Common myeloid progenitor, CD34-positive (primary cell): ENCODE measurements around the gene HDAC5.

Experiments used
- CTCF ChIA-PET: fragments of 350-600 bp; sonication (Branson Sonifier 250); formaldehyde crosslinking; loops from one replicate; lab custom pipeline; 2021; ENCODE audit warnings: antibody characterized with exemption; lab: Charles Lee
- POLR2A ChIA-PET: fragments of 350-600 bp; sonication (Branson Sonifier 250); formaldehyde crosslinking; loops from one replicate; lab custom pipeline; 2021; ENCODE audit warnings: antibody characterized with exemption; lab: Charles Lee
- DNase-seq, 3 donors: peaks; one replicate each; pipeline versions ENCODE4 v3.0.0 to v3.0.0-alpha.2; 2013
- H3K27ac ChIP-seq, 2 experiments: 1 replicate in 1 of 2; 2 replicates in 1 of 2; pipeline ENCODE4 v1.7.0; 2013; ENCODE audit warnings: inconsistent platforms in 2 of 2, low read length in 2 of 2, mild to moderate bottlenecking in 2 of 2, low read depth in 1 of 2, moderate library complexity in 1 of 2; ENCODE audit not compliant: severe bottlenecking in 2 of 2, insufficient read depth in 1 of 2, poor library complexity in 1 of 2
- H3K27me3 ChIP-seq, 5 experiments: replicated peaks in 2 of 5; 1 replicate in 3 of 5; 2 replicates in 2 of 5; pipeline versions ENCODE4 v1.6.1 to v1.7.0; 2013; ENCODE audit warnings: low read length in 4 of 5, mild to moderate bottlenecking in 2 of 5, moderate library complexity in 2 of 5, inconsistent platforms in 1 of 5; ENCODE audit not compliant: insufficient read depth in 5 of 5, control insufficient read depth in 4 of 5
- H3K36me3 ChIP-seq, 4 experiments: 1 replicate in 2 of 4; 2 replicates in 2 of 4; pipeline versions ENCODE4 v1.6.1 to v1.7.0; 2013; ENCODE audit warnings: low read length in 3 of 4, control low read depth in 1 of 4, mild to moderate bottlenecking in 1 of 4; ENCODE audit not compliant: control insufficient read depth in 4 of 4, insufficient read depth in 4 of 4
- H3K4me1 ChIP-seq, 4 experiments: 1 replicate in 3 of 4; 2 replicates in 1 of 4; pipeline versions ENCODE4 v1.6.1 to v1.7.1; 2013; ENCODE audit warnings: low read length in 3 of 4, mild to moderate bottlenecking in 3 of 4, control low read depth in 1 of 4, inconsistent platforms in 1 of 4, moderate library complexity in 1 of 4; ENCODE audit not compliant: control insufficient read depth in 4 of 4, insufficient read depth in 4 of 4; ENCODE audit errors: control extremely low read depth in 1 of 4
- H3K4me3 ChIP-seq, 7 experiments: 1 replicate in 4 of 7; 2 replicates in 3 of 7; pipeline versions ENCODE4 v1.5.1 to v1.7.0; 2013; ENCODE audit warnings: mild to moderate bottlenecking in 7 of 7, low read length in 6 of 7, moderate library complexity in 6 of 7, inconsistent platforms in 2 of 7, low read depth in 2 of 7, control low read depth in 1 of 7; ENCODE audit not compliant: insufficient read depth in 4 of 7, control insufficient read depth in 1 of 7; ENCODE audit errors: extremely low read depth in 1 of 7
- H3K9me3 ChIP-seq, 5 experiments: 1 replicate in 4 of 5; 2 replicates in 1 of 5; pipeline versions ENCODE4 v1.6.1 to v1.7.1; 2013; ENCODE audit warnings: low read length in 4 of 5, mild to moderate bottlenecking in 2 of 5, inconsistent platforms in 1 of 5, low read depth in 1 of 5, moderate library complexity in 1 of 5; ENCODE audit not compliant: control insufficient read depth in 4 of 5, insufficient read depth in 2 of 5; ENCODE audit errors: control extremely low read depth in 1 of 5
- WGBS: methylation state at CpG from one replicate; pipeline ENCODE4 v1.1.5; 2013; ENCODE audit not compliant: insufficient coverage; 5-methylcytosine and 5-hydroxymethylcytosine counted together

HDAC5 gene

GRCh38 chr17:44118427-44119050 is 4.9 kb downstream of the HDAC5 start:
- POLR2A ChIA-PET = interaction anchor here (0.6 to 1.0 kb wide), 2 partner anchors 81 to 170 kb away, joined by 3 to 4 read pairs; no protein-coding TSS in a partner anchor

GRCh38 chr17:44117351-44117750 is 6.1 kb downstream of the HDAC5 start:
- Histone ChIP-seq H3K27me3 (no peaks in the 10 kb centered on the region), H3K4me1 (peaks cover 3 to 45% (median 34%) of the 10 kb centered on the region in 4 experiments), H3K36me3 (peaks cover 0 to 18% (median 7%) of the 10 kb centered on the region in 4 experiments), H3K27ac (no peak overlapping the region), H3K9me3 (no peaks in the 10 kb centered on the region), H3K4me3 (no peak overlapping the region)
- WGBS = 95% methylated on average over 13 of the region's 18 CpGs
- no peak for DNase-seq
- ChIA-PET POLR2A (no interaction called here), CTCF (interaction anchor here (0.7 to 9.7 kb wide), 7 partner anchors 14 to 233 kb away, joined by 3 to 85 read pairs (median 3); no protein-coding TSS in a partner anchor)

More at GRCh38 chr17:44118427-44119050, 4.9 kb downstream of the HDAC5 start:
- Histone ChIP-seq H3K27me3 (no peaks in the 10 kb centered on the region), H3K4me3 (no peak overlapping the region), H3K9me3 (no peaks in the 10 kb centered on the region), H3K27ac (no peak overlapping the region), H3K4me1 (peaks cover 7 to 42% (median 29%) of the 10 kb centered on the region in 4 experiments), H3K36me3 (peaks cover 0 to 18% (median 7%) of the 10 kb centered on the region in 4 experiments)
- no peak for DNase-seq
- WGBS = 97% methylated on average over 5 of the region's 10 CpGs
- CTCF ChIA-PET = interaction anchor here (1.0 to 9.7 kb wide), 4 partner anchors 9 to 125 kb away, joined by 3 to 85 read pairs (median 12); no protein-coding TSS in a partner anchor

GRCh38 chr17:44115585-44116415 is 7.6 kb downstream of the HDAC5 start:
- WGBS = 66% methylated on average over 8 of the region's 11 CpGs
- ChIA-PET CTCF (interaction anchor here (0.9 to 9.7 kb wide), 17 partner anchors 12 to 230 kb away, joined by 3 to 85 read pairs (median 3); partner anchors contain the start of gene ASB16), POLR2A (interaction anchor here (0.6 to 0.9 kb wide), 3 partner anchors 8 to 964 kb away, joined by 3 to 4 read pairs (median 3); partner anchors contain the start of gene HDAC5)
- peaks cover 0 to 18% (median 7%) of the 10 kb centered on the region in 4 experiments for H3K36me3 ChIP-seq
- peak in 2 of 3 donors; percentile 28 to 37 for DNase-seq
- H3K4me3 ChIP-seq = no peak overlapping the region
- H3K27ac ChIP-seq = no peak overlapping the region
- H3K27me3 ChIP-seq = no peaks in the 10 kb centered on the region
- no peaks in the 10 kb centered on the region for H3K9me3 ChIP-seq
- peaks cover 4 to 51% (median 39%) of the 10 kb centered on the region in 4 experiments for H3K4me1 ChIP-seq

GRCh38 chr17:44113868-44114840 is 9.3 kb downstream of the HDAC5 start:
- no peak overlapping the region for H3K27ac ChIP-seq
- POLR2A ChIA-PET = no interaction called here
- no peaks in the 10 kb centered on the region for H3K9me3 ChIP-seq
- H3K4me3 ChIP-seq = no peak overlapping the region
- WGBS = 81% methylated on average over 2 of the region's 9 CpGs
- no peak for DNase-seq
- no peaks in the 10 kb centered on the region for H3K27me3 ChIP-seq
- H3K36me3 ChIP-seq = peaks cover 2 to 19% (median 7%) of the 10 kb centered on the region in 4 experiments
- peaks cover 4 to 67% (median 54%) of the 10 kb centered on the region in 4 experiments for H3K4me1 ChIP-seq
- CTCF ChIA-PET = interaction anchor here (0.8 to 9.7 kb wide), 7 partner anchors 9 to 71 kb away, joined by 3 to 85 read pairs (median 5); partner anchors contain the start of gene HDAC5

GRCh38 chr17:44113382-44113781 is 10.1 kb downstream of the HDAC5 start:
- Histone ChIP-seq H3K4me1 (peaks cover 4 to 73% (median 55%) of the 10 kb centered on the region in 4 experiments), H3K4me3 (no peak overlapping the region), H3K27ac (no peak overlapping the region), H3K36me3 (peaks cover 2 to 26% (median 8%) of the 10 kb centered on the region in 4 experiments), H3K27me3 (no peaks in the 10 kb centered on the region), H3K9me3 (no peaks in the 10 kb centered on the region)
- DNase-seq = no peak
- POLR2A ChIA-PET = no interaction called here
- 86% methylated on average over 1 of the region's 1 CpG for WGBS
- CTCF ChIA-PET = interaction anchor here (1.0 to 9.7 kb wide), 3 partner anchors 10 to 38 kb away, joined by 3 to 85 read pairs (median 3); no protein-coding TSS in a partner anchor
